Progenitor cell of endocrine pancreas (in vitro differentiated cells): ENCODE data around the gene ROBO3. TPM values are rescaled to one million over a fixed set of nuclear protein-coding genes. Genes with fewer than 3 reads are reported as not detected.

Experiments used
- DNase-seq: peaks from one replicate; pipeline ENCODE4 v3.0.0; 2021; ENCODE audit warnings: low spot score; ENCODE audit not compliant: unreplicated experiment
- H3K27ac Mint-ChIP-seq: 2 replicates; pipeline ENCODE4 v1.8.0; 2021; ENCODE audit warnings: mild to moderate bottlenecking, moderate library complexity, mixed read lengths
- H3K27me3 Mint-ChIP-seq: 2 replicates; pipeline ENCODE4 v1.8.0; 2021; ENCODE audit warnings: mixed read lengths
- H3K36me3 Mint-ChIP-seq: 2 replicates; pipeline ENCODE4 v1.8.0; 2022; ENCODE audit warnings: mixed read lengths; ENCODE audit not compliant: insufficient read depth
- H3K4me1 Mint-ChIP-seq: 2 replicates; pipeline ENCODE4 v1.8.0; 2021; ENCODE audit warnings: low read depth, mixed read lengths
- H3K4me3 Mint-ChIP-seq: 2 replicates; pipeline ENCODE4 v1.8.0; 2021; ENCODE audit warnings: low read depth, mild to moderate bottlenecking, moderate library complexity, mixed read lengths
- H3K9me3 Mint-ChIP-seq: 2 replicates; pipeline ENCODE4 v1.8.0; 2021; ENCODE audit warnings: low read depth, mixed read lengths
- total RNA-seq: library from RNA; stranded (reverse); gene quantifications from 2 replicates; pipeline ENCODE4 v1.2.1, GENCODE V29; 2021
- TF ChIP-seq, protein P1 (sequence below): fragments of 200-600 bp; sonication (generic); IDR thresholded peaks from one replicate; pipeline ENCODE4 v1.5.0; 2021; ENCODE audit warnings: antibody characterized with exemption, mild to moderate bottlenecking; ENCODE audit not compliant: unreplicated experiment

Gene ROBO3
- total RNA-seq, 1 donor from 2014 or later, result 9.9 TPM

DNA sequence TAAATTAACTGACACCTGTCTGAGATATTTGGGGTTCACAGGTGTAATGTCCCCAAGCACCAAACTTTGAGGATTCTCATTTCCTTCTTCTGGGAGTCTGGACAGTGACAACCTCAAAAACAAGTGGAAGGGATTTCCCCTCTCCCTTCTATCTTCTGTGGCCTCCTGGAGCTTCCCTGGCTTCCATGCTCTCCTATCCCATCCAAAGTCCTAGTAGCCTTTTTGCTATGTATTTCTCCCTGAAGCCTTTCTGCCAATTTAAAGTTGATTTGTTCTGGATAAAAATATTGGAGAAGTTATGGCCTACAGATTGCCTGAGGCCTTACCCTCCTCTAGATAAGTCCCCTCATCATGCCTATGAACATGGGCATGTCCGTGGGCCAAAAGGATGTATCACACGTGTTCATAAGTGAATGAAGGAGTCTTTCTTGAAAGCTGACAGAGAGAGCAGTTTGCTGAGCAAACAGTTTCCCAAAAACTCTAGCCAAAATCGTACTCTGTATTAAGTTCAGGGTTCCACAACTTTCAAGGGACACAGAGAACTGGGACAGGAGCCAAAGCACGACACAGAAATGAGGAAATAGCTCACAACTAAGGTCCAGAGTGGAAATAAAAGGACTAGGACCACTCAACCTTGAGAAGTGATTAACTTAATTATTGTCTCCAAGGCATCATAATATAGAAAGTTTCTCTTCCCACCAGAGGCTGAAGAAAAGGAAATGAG is 63.9 kb downstream of the ROBO3 start:
- Mint-ChIP-seq H3K27me3 (peaks cover 14% of the 10 kb centered on the region), H3K27ac (no peak overlapping the region)

DNA sequence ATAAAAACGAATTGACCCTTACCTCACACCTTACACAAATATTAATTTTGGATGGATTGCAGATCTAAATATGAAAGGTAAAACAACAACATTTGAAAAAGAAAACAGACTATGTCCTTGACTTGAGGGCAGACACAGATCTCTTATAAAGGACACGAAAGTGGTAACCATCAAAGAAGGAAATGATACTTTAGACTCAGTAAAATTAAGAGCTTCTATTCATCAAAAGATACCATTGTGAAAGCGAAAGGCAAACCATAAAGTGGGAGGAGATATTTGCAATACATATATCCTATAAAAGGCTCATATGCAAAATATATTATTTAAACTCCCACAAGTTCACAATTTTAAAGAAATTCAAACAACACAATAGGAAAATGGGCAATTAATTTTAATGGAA is 65.6 kb downstream of the ROBO3 start:
- no peaks in the 10 kb centered on the region for H3K9me3 Mint-ChIP-seq

More for the DNA sequence above, 63.9 kb downstream of the ROBO3 start:
- DNase-seq, result no peak
- Mint-ChIP-seq H3K4me3 (no peak overlapping the region), H3K36me3 (no peaks in the 10 kb centered on the region), H3K9me3 (no peaks in the 10 kb centered on the region), H3K4me1 (no peaks in the 10 kb centered on the region)
- TF ChIP-seq, protein P1, sequence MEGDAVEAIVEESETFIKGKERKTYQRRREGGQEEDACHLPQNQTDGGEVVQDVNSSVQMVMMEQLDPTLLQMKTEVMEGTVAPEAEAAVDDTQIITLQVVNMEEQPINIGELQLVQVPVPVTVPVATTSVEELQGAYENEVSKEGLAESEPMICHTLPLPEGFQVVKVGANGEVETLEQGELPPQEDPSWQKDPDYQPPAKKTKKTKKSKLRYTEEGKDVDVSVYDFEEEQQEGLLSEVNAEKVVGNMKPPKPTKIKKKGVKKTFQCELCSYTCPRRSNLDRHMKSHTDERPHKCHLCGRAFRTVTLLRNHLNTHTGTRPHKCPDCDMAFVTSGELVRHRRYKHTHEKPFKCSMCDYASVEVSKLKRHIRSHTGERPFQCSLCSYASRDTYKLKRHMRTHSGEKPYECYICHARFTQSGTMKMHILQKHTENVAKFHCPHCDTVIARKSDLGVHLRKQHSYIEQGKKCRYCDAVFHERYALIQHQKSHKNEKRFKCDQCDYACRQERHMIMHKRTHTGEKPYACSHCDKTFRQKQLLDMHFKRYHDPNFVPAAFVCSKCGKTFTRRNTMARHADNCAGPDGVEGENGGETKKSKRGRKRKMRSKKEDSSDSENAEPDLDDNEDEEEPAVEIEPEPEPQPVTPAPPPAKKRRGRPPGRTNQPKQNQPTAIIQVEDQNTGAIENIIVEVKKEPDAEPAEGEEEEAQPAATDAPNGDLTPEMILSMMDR, result no peak

More for the DNA sequence above, 65.6 kb downstream of the ROBO3 start:
- Mint-ChIP-seq H3K27ac (no peak overlapping the region), H3K36me3 (no peaks in the 10 kb centered on the region), H3K27me3 (peaks cover 4% of the 10 kb centered on the region), H3K4me3 (no peak overlapping the region), H3K4me1 (no peaks in the 10 kb centered on the region)
- no peak for DNase-seq
- TF ChIP-seq, protein P1, result no peak

Other genes starting within 250 kb of the ROBO3 start
- 31.1 and 33.3 TPM in 2 replicates for gene TBRG1, start 242.6 kb upstream of the ROBO3 start, total RNA-seq
- 7.9 and 8.7 TPM in 2 replicates for gene SIAE, start 191.7 kb upstream of the ROBO3 start, total RNA-seq
- gene SPA17, start 191.5 kb upstream of the ROBO3 start, total RNA-seq, result 12.0 and 13.6 TPM in 2 replicates
- gene NRGN, start 125.5 kb upstream of the ROBO3 start, total RNA-seq, result 4.9 and 5.9 TPM in 2 replicates
- 1.8 and 2.6 TPM in 2 replicates for gene VSIG2, start 113.2 kb upstream of the ROBO3 start, total RNA-seq
- gene ESAM, start 103.1 kb upstream of the ROBO3 start, total RNA-seq, result 1.4 and 1.6 TPM in 2 replicates
- gene MSANTD2, start 65.0 kb upstream of the ROBO3 start, total RNA-seq, result 33.9 and 41.6 TPM in 2 replicates
- not detected in 2 replicates for gene ROBO4, start 32.4 kb downstream of the ROBO3 start, total RNA-seq
- not detected in 2 replicates for gene HEPN1, start 53.8 kb downstream of the ROBO3 start, total RNA-seq
- gene HEPACAM, start 70.6 kb downstream of the ROBO3 start, total RNA-seq, result 0.07 and 0.13 TPM in 2 replicates
- gene CCDC15, start 88.8 kb downstream of the ROBO3 start, total RNA-seq, result 3.8 and 4.0 TPM in 2 replicates
- gene SLC37A2, start 197.9 kb downstream of the ROBO3 start, total RNA-seq, result 0.51 and 0.62 TPM in 2 replicates
- gene TMEM218, start 246.2 kb downstream of the ROBO3 start, total RNA-seq, result 16.9 and 18.1 TPM in 2 replicates